DMS53 treated with DMSO at 0.1 percent for 48 hours (cell line): Measurements from ENCODE around the gene CYP20A1.

ENCODE experiments used
- DNase-seq: peaks from one replicate; lab custom pipeline; 2025; ENCODE audit not compliant: unreplicated experiment; lab: John Stamatoyannopoulos, UW

CYP20A1 gene

DNA sequence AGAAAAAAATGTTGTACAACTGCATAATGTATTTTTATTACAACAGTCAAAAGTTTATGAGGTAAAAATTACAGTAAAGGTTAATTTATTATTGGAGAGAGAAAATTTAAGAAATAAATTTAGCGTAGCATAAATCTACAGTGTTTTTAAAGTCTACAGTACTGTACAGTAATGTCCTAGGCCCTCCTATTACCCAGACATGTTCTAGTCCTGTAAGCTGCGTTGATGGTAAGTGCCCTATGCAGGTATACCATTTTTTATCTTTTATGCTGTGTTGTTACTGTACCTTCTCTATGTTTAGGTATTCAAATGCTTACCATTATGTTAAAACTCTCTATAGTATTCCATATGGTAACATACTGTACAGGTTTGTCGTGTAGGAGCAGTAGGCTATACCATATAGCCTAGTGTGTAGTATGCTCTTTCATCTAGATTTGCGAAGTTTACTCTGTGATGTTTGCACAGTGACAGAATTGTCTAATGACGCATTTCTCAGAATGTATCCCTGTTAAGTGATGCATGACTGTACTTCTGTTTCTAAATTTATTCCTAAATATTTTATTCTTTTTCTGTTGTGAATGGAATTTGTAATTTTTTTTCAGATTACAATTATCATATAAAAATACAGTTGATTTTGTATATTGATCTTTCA, 113.9 kb downstream of the CYP20A1 start:
- DNase-seq: peak; percentile 92

DNA sequence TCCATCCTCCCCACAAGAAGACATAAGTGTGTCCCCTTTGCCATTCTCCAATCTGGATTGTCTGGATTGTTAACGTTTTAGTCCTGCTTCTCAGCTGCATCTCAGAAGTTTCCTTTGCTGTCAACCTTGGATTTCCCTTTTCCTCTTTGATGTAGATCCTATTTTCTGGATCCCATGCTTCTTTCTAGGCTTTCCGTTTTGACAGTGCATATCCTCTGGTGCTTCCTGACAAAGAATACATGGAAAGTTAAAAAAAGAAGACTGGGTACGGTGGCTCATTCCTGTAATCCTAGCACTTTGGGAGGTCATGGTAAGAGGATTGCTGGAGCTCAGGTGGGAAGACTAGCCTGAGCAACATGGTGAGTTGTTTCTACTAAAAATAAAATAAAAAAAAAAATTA, 116.1 kb downstream of the CYP20A1 start:
- DNase-seq: no peak
